Measurements from ENCODE around the gene C4BPA. TPM values are rescaled to one million over a fixed set of nuclear protein-coding genes. Genes with fewer than 3 reads are reported as not detected.

The C4BPA gene
- total and polyA plus RNA-seq, 9 of the 15 experiments (the other 6 are each of a cell fraction or from before 2014, with no cell fraction given): 0.04 to 0.22 (median 0.11) TPM; not detected in 3

GRCh38 chr1:207129053-207129452 lies 25.0 kb downstream of the C4BPA start:
- ATAC-seq: no peak
- no TSS peak for BruUV-seq (replicated peaks)
- TF ChIP-seq ZBTB12 (CRISPR knock-in tag; IDR thresholded peaks at IDR 0.05): no peak
- TF ChIP-seq FIP1L1 (IDR thresholded peaks at IDR 0.05; ENCODE audit: low read depth, low read length, poor library complexity, severe bottlenecking): no peak
- TF ChIP-seq LEF1 (IDR thresholded peaks at IDR 0.05): peak; percentile 10; the same call in 1 of the 2 replicates
- TF ChIP-seq HLTF (IDR thresholded peaks at IDR 0.05): peak; percentile 74; the same call in 1 of the 2 replicates
- peak; percentile 54 to 83; a peak in 3 of 4 replicates for TF ChIP-seq TRIM24 (IDR thresholded peaks at IDR 0.05)
- TF ChIP-seq LARP7 (IDR thresholded peaks at IDR 0.05): 0 out of 2 replicates have a peak, but pooled peaks have one; percentile 50
- TF ChIP-seq GMEB1 (CRISPR knock-in tag; IDR thresholded peaks at IDR 0.05): no peak
- TF ChIP-seq CEBPB (tag; IDR thresholded peaks at IDR 0.05): peak; percentile 49; the same call in 1 of the 2 replicates
- 0 out of 2 replicates have a peak, but pooled peaks have one; percentile 32 for TF ChIP-seq ZKSCAN8 (CRISPR knock-in tag; IDR thresholded peaks at IDR 0.05)
- TF ChIP-seq HMGXB4 (CRISPR knock-in tag; IDR thresholded peaks at IDR 0.05): no peak
- 0 out of 2 replicates have a peak, but pooled peaks have one; percentile 37 for TF ChIP-seq THRB (CRISPR knock-in tag; conservative IDR thresholded peaks at IDR 0.05)
- no peak for TF ChIP-seq MITF (IDR thresholded peaks at IDR 0.05)
- no peak for TF ChIP-seq CEBPG (CRISPR knock-in tag; IDR thresholded peaks at IDR 0.05)
- peak; percentile 38 to 44; a peak in 2 of 4 replicates for TF ChIP-seq CEBPG (tag; conservative IDR thresholded peaks at IDR 0.05 in 1 of 2, IDR thresholded peaks at IDR 0.05 in 1 of 2)
- peak; percentile 98 for TF ChIP-seq TRIM28 (IDR thresholded peaks at IDR 0.05)
- no peak for TF ChIP-seq ZNF76 (CRISPR knock-in tag; IDR thresholded peaks at IDR 0.05; ENCODE audit: borderline replicate concordance)
- no peak for TF ChIP-seq TARDBP (IDR thresholded peaks at IDR 0.05)
- peak; percentile 76 for TF ChIP-seq BRD9 (IDR thresholded peaks at IDR 0.05; ENCODE audit: low read depth, partially characterized antibody)

More at GRCh38 chr1:207129053-207129452, 25.0 kb downstream of the C4BPA start:
- Histone ChIP-seq H3K27ac (ENCODE audit: extremely low read depth, low read depth, low read length) (no peak overlapping the region), H3K4me1 (replicated peaks in 1 of 2; ENCODE audit: control insufficient read depth in 2 of 2, insufficient read depth in 2 of 2, low read length in 2 of 2) (no peaks in the 10 kb centered on the region), H3K27me3 (ENCODE audit: control insufficient read depth in 2 of 2, insufficient read depth in 2 of 2, low read length in 2 of 2) (no peaks in the 10 kb centered on the region), H4K20me1 (replicated peaks; ENCODE audit: control insufficient read depth, insufficient read depth, low read length) (no peaks in the 10 kb centered on the region), H3K36me3 (ENCODE audit: control insufficient read depth, insufficient read depth, low read length) (no peaks in the 10 kb centered on the region), H3K9me1 (ENCODE audit: control insufficient read depth, insufficient read depth, low read length) (no peaks in the 10 kb centered on the region), H3K4me3 (no peak overlapping the region), H3K4me2 (ENCODE audit: insufficient read depth, low read length) (no peak overlapping the region), H3K9me3 (replicated peaks; ENCODE audit: control insufficient read depth, insufficient read depth, low read depth, low read length) (peaks cover 5% of the 10 kb centered on the region; the same call in 1 of the 2 replicates), H2AFZ (ENCODE audit: low read depth, low read length) (no peak overlapping the region), H3K79me2 (ENCODE audit: control insufficient read depth, insufficient read depth, low read length) (no peaks in the 10 kb centered on the region), H3K9ac (ENCODE audit: insufficient read depth in 1 of 2, low read depth in 2 of 2, low read length in 2 of 2) (no peak overlapping the region)
- no peak for DNase-seq (ENCODE audit: extremely low read depth in 1 of 4, low spot score in 3 of 4)
- intact Hi-C loops (cut with micrococcal nuclease): no loop called here
- ChIA-PET CTCF (ENCODE audit: low intra/inter-chr PET ratio) (no interaction called here), POLR2A (no interaction called here)
- in situ Hi-C loops (cut with MboI): no loop called here
- no peak for FAIRE-seq

All from K562 (cell line).